ENCODE results near the gene WWOX. TPM values are rescaled to one million over a fixed set of nuclear protein-coding genes. Genes with fewer than 3 reads are reported as not detected.

The WWOX gene
- total RNA-seq, 2 experiments from 2014 or later = 19.1 to 23.7 TPM

GRCh38 chr16:78363843-78364555 lies 264.5 kb downstream of the WWOX start:
- no peaks in the 10 kb centered on the region for H3K4me1 Mint-ChIP-seq (ENCODE audit: low read depth)
- no peaks in the 10 kb centered on the region for H3K27me3 Mint-ChIP-seq
- H3K36me3 Mint-ChIP-seq (ENCODE audit: low read depth) = no peaks in the 10 kb centered on the region
- CTCF ChIA-PET = interaction anchor here (0.6 to 0.9 kb wide), 2 partner anchors 14 to 686 kb away, joined by 3 read pairs; no protein-coding TSS in a partner anchor
- H3K9me3 Mint-ChIP-seq = no peaks in the 10 kb centered on the region
- POLR2A ChIA-PET = no interaction called here
- intact Hi-C loops (cut with micrococcal nuclease) = no loop called here
- no peak for TF ChIP-seq CTCF (IDR thresholded peaks at IDR 0.05)
- no peak overlapping the region for H3K4me3 Mint-ChIP-seq
- DNase-seq (no peak), ATAC-seq (no peak)
- no peak overlapping the region for H3K27ac Mint-ChIP-seq

DNA sequence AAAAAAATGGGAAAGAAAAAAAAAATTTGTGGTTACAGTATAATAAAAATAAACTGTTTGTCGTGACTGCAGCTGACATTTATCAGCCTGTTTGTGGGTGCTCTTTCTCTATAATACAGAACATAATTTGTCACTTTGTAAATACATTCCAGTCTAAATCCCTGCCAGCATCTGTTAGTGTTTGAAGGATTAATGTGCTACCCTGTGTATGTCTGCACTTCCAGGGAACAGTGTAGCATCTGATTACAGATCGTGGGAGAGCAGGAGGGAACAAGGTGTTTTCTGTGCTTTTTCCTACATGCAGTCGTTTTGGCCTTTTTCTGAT lies 265.1 kb downstream of the WWOX start:
- Mint-ChIP-seq H3K4me1 (ENCODE audit: low read depth) (no peaks in the 10 kb centered on the region), H3K4me3 (no peak overlapping the region), H3K27ac (no peak overlapping the region), H3K27me3 (no peaks in the 10 kb centered on the region), H3K36me3 (ENCODE audit: low read depth) (no peaks in the 10 kb centered on the region), H3K9me3 (no peaks in the 10 kb centered on the region)
- intact Hi-C loops (cut with micrococcal nuclease) = no loop called here
- ATAC-seq (no peak), DNase-seq (no peak)
- POLR2A ChIA-PET = no interaction called here
- CTCF ChIA-PET = interaction anchor here (0.6 to 0.9 kb wide), 2 partner anchors 14 to 687 kb away, joined by 3 read pairs; no protein-coding TSS in a partner anchor
- TF ChIP-seq CTCF (IDR thresholded peaks at IDR 0.05) = no peak

DNA sequence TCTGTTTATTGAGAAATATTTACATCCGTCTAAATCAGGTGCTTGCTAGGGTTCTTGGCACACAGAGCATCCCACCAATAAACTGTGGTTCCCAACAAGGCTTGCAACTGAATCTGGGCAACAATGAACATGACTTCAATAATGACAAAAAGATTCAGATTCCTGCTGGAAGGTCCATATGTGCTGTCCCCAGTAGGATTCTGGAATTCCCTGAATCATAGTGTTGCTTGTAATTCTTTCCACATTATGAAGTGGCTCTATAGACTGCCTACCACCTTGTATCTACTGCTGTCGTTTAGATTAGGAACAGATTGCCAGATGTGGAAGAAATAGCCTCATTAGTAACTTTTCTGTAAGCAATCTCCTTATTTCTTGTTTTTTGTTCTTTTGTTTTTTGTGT lies 265.9 kb downstream of the WWOX start:
- no peak overlapping the region for H3K4me3 Mint-ChIP-seq
- POLR2A ChIA-PET = no interaction called here
- H3K27ac Mint-ChIP-seq = no peak overlapping the region
- no peak for ATAC-seq
- no peak for TF ChIP-seq CTCF (IDR thresholded peaks at IDR 0.05)
- CTCF ChIA-PET = no interaction called here
- H3K4me1 Mint-ChIP-seq (ENCODE audit: low read depth) = no peaks in the 10 kb centered on the region
- DNase-seq = no peak
- no peaks in the 10 kb centered on the region for H3K27me3 Mint-ChIP-seq
- intact Hi-C loops (cut with micrococcal nuclease) = no loop called here
- H3K9me3 Mint-ChIP-seq = no peaks in the 10 kb centered on the region
- H3K36me3 Mint-ChIP-seq (ENCODE audit: low read depth) = no peaks in the 10 kb centered on the region

- no peak for TF ChIP-seq CTCF (IDR thresholded peaks at IDR 0.05)
- ATAC-seq = no peak
- ChIA-PET CTCF (interaction anchor here (1.2 kb wide), 1 partner anchor 10 kb away, joined by 3 read pairs; no protein-coding TSS in a partner anchor), POLR2A (no interaction called here)
- H3K36me3 Mint-ChIP-seq (ENCODE audit: low read depth) = peaks cover 3% of the 10 kb centered on the region
- intact Hi-C loops (cut with micrococcal nuclease) = no loop called here
- no peak overlapping the region for H3K4me3 Mint-ChIP-seq
- no peaks in the 10 kb centered on the region for H3K4me1 Mint-ChIP-seq (ENCODE audit: low read depth)
- H3K27ac Mint-ChIP-seq = no peak overlapping the region
- H3K9me3 Mint-ChIP-seq = no peaks in the 10 kb centered on the region
- DNase-seq = no peak
- H3K27me3 Mint-ChIP-seq = no peaks in the 10 kb centered on the region
These were observed 269.0 kb downstream of the WWOX start for GRCh38 chr16:78368121-78369102.

DNA sequence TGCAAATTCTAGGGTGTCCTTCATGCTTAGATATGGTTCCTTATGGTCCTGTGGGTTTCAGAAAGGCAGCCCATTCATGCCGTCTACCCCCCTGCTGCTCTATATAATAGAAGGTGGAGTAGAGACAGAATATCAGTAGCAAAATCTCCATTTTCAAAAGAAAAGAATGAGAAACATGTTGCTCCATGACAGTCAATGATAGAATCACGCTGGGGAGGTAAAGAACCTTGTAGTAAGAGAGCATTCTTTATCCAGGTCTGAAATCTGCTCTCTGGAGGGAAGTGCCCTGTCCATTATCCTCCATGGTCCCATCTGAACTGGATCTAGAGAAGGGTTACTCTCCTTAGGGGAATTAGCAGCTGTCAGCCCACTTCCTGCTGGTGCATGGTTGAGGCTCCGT lies 272.8 kb downstream of the WWOX start:
- ATAC-seq (no peak), DNase-seq (no peak)
- H3K27ac Mint-ChIP-seq = no peak overlapping the region
- POLR2A ChIA-PET = no interaction called here
- peaks cover 3% of the 10 kb centered on the region for H3K36me3 Mint-ChIP-seq (ENCODE audit: low read depth)
- no peaks in the 10 kb centered on the region for H3K9me3 Mint-ChIP-seq
- intact Hi-C loops (cut with micrococcal nuclease) = no loop called here
- no peak overlapping the region for H3K4me3 Mint-ChIP-seq
- CTCF ChIA-PET = no interaction called here
- no peak for TF ChIP-seq CTCF (IDR thresholded peaks at IDR 0.05)
- no peaks in the 10 kb centered on the region for H3K27me3 Mint-ChIP-seq
- no peaks in the 10 kb centered on the region for H3K4me1 Mint-ChIP-seq (ENCODE audit: low read depth)

All from activated CD8-positive, alpha-beta T cell treated with anti-CD3 and anti-CD28 coated beads for 36 hours (primary cell).